Fibroblast of lung (primary cell): ENCODE data around the gene C12orf43. TPM values are rescaled to one million over a fixed set of nuclear protein-coding genes. Genes with fewer than 3 reads are reported as not detected.

ENCODE experiments used
- DNase-seq, 2 donors: peaks; one replicate each; pipeline versions ENCODE4 v3.0.0 to v3.0.0-alpha.2; 2010; ENCODE audit warnings: low read depth in 2 of 2
- H2AFZ ChIP-seq: 2 replicates; pipeline ENCODE4 v1.5.1; 2012; ENCODE audit warnings: low read length, control low read depth, inconsistent platforms
- H3K27ac ChIP-seq: 2 replicates; pipeline ENCODE4 v1.5.1; 2011; ENCODE audit warnings: low read length, control low read depth; ENCODE audit not compliant: insufficient read depth
- H3K27me3 ChIP-seq: 2 replicates; pipeline ENCODE4 v1.5.1; 2011; ENCODE audit warnings: mild to moderate bottlenecking, low read length; ENCODE audit not compliant: control insufficient read depth, insufficient read depth
- H3K36me3 ChIP-seq: 2 replicates; pipeline ENCODE4 v1.5.1; 2011; ENCODE audit warnings: low read length; ENCODE audit not compliant: control insufficient read depth, insufficient read depth
- H3K4me1 ChIP-seq: 2 replicates; pipeline ENCODE4 v1.5.1; 2011; ENCODE audit warnings: low read length; ENCODE audit not compliant: control insufficient read depth, insufficient read depth; ENCODE audit errors: extremely low read depth
- H3K4me2 ChIP-seq: 2 replicates; pipeline ENCODE4 v1.5.1; 2011; ENCODE audit warnings: low read length, control low read depth; ENCODE audit not compliant: insufficient read depth; ENCODE audit errors: extremely low read depth
- H3K4me3 ChIP-seq, 4 experiments: fragments of 200-600 bp in 1 of 4; sonication (generic) in 1 of 4; replicated peaks in 1 of 4; 2 replicates each; pipeline ENCODE4 v1.5.1; 2011 to 2016; ENCODE audit warnings: low read length in 4 of 4, low read depth in 3 of 4, mild to moderate bottlenecking in 3 of 4, control low read depth in 2 of 4, inconsistent platforms in 1 of 4, mixed read lengths in 1 of 4; ENCODE audit not compliant: insufficient read depth in 1 of 4; ENCODE audit errors: control extremely low read depth in 1 of 4
- H3K79me2 ChIP-seq: 2 replicates; pipeline ENCODE4 v1.5.1; 2012; ENCODE audit warnings: mild to moderate bottlenecking, low read length, inconsistent platforms; ENCODE audit not compliant: control insufficient read depth, insufficient read depth
- H3K9ac ChIP-seq: 2 replicates; pipeline ENCODE4 v1.5.1; 2011; ENCODE audit warnings: mild to moderate bottlenecking, low read length, control low read depth; ENCODE audit not compliant: insufficient read depth
- H3K9me3 ChIP-seq: 2 replicates; pipeline ENCODE4 v1.5.1; 2012; ENCODE audit warnings: low read depth, low read length; ENCODE audit not compliant: control insufficient read depth, insufficient read depth
- H4K20me1 ChIP-seq: 2 replicates; pipeline ENCODE4 v1.5.1; 2011; ENCODE audit warnings: low read length; ENCODE audit not compliant: control insufficient read depth, insufficient read depth; ENCODE audit errors: extremely low read depth
- CTCF ChIP-seq, 2 donors: IDR thresholded peaks in 1 of 2; conservative IDR thresholded peaks in 1 of 2; 1 replicate in 1 of 2; 2 replicates in 1 of 2; pipeline ENCODE4 v1.5.1; 2011 to 2012; ENCODE audit warnings: low read length in 2 of 2, control low read depth in 1 of 2, inconsistent platforms in 1 of 2, low read depth in 1 of 2, mild to moderate bottlenecking in 1 of 2
- EZH2 ChIP-seq: IDR thresholded peaks from 2 replicates; pipeline ENCODE4 v1.5.1; 2012; ENCODE audit warnings: low read length, control low read depth, mild to moderate bottlenecking; ENCODE audit errors: missing control alignments
- polyA plus RNA-seq, 2 donors: library from polyadenylated mRNA; depleted of rRNA in 1 of 2; stranded (reverse) in 1 of 2; unstranded in 1 of 2; fragments of >200 nt; gene quantifications; 2 replicates each; pipeline ENCODE4 v1.2.1, GENCODE V29; 2011 to 2012; ENCODE audit warnings: missing spikeins in 1 of 2
- total RNA-seq: library from RNA; depleted of rRNA; stranded (reverse); fragments of >200 nt; gene quantifications from 2 replicates; pipeline ENCODE4 v1.2.1, GENCODE V29; 2014

C12orf43 gene
- total and polyA plus RNA-seq, 2 donors (not counting 1 experiment from before 2014, with no cell fraction given) = 11.4 to 14.7 TPM

- Histone ChIP-seq H3K4me2 (no peak overlapping the region), H3K27me3 (peaks cover 5% of the 10 kb centered on the region), H3K4me1 (no peaks in the 10 kb centered on the region), H3K79me2 (no peaks in the 10 kb centered on the region), H3K9me3 (no peaks in the 10 kb centered on the region), H3K36me3 (no peaks in the 10 kb centered on the region), H4K20me1 (no peaks in the 10 kb centered on the region), H3K27ac (no peak overlapping the region), H3K4me3 (no peak overlapping the region), H3K9ac (no peak overlapping the region), H2AFZ (no peak overlapping the region)
- TF ChIP-seq EZH2 (no peak), CTCF (conservative IDR thresholded peaks at IDR 0.05 in 1 of 2, IDR thresholded peaks at IDR 0.05 in 1 of 2; ENCODE audit: low read depth in 1 of 2, low read length in 2 of 2) (no peak)
- DNase-seq = no peak
Observed at GRCh38 chr12:121022713-121023112, 6.4 kb upstream of the C12orf43 start.

GRCh38 chr12:121021754-121022153 is 5.5 kb upstream of the C12orf43 start:
- H3K4me3 ChIP-seq = no peak overlapping the region
- H3K9ac ChIP-seq = no peak overlapping the region
- no peaks in the 10 kb centered on the region for H3K79me2 ChIP-seq
- no peaks in the 10 kb centered on the region for H4K20me1 ChIP-seq
- H3K9me3 ChIP-seq = no peaks in the 10 kb centered on the region
- no peak for DNase-seq
- H3K4me2 ChIP-seq = no peak overlapping the region
- TF ChIP-seq EZH2 (no peak), CTCF (conservative IDR thresholded peaks at IDR 0.05 in 1 of 2, IDR thresholded peaks at IDR 0.05 in 1 of 2; ENCODE audit: low read depth in 1 of 2, low read length in 2 of 2) (no peak)
- no peak overlapping the region for H2AFZ ChIP-seq
- H3K36me3 ChIP-seq = no peaks in the 10 kb centered on the region
- no peaks in the 10 kb centered on the region for H3K4me1 ChIP-seq
- H3K27ac ChIP-seq = no peak overlapping the region
- no peaks in the 10 kb centered on the region for H3K27me3 ChIP-seq

- H2AFZ ChIP-seq = no peak overlapping the region
- TF ChIP-seq EZH2 (no peak), CTCF (conservative IDR thresholded peaks at IDR 0.05 in 1 of 2, IDR thresholded peaks at IDR 0.05 in 1 of 2; ENCODE audit: low read depth in 1 of 2, low read length in 2 of 2) (no peak)
- H3K4me2 ChIP-seq = no peak overlapping the region
- H3K27me3 ChIP-seq = no peaks in the 10 kb centered on the region
- H4K20me1 ChIP-seq = no peaks in the 10 kb centered on the region
- no peaks in the 10 kb centered on the region for H3K9me3 ChIP-seq
- H3K4me1 ChIP-seq = no peaks in the 10 kb centered on the region
- DNase-seq = no peak
- no peaks in the 10 kb centered on the region for H3K36me3 ChIP-seq
- no peak overlapping the region for H3K4me3 ChIP-seq
- no peak overlapping the region for H3K9ac ChIP-seq
- H3K79me2 ChIP-seq = peaks cover 4% of the 10 kb centered on the region
- no peak overlapping the region for H3K27ac ChIP-seq
Observed at GRCh38 chr12:121018860-121019617, 2.8 kb upstream of the C12orf43 start.
